HUES6 (cell line): ENCODE measurements around the gene SNUPN.

Source experiments
- H3K27ac ChIP-seq: 2 replicates; pipeline ENCODE4 v1.7.0; 2013; ENCODE audit warnings: low read depth, mild to moderate bottlenecking, low read length, inconsistent platforms
- H3K27me3 ChIP-seq: 2 replicates; pipeline ENCODE4 v1.6.1; 2013; ENCODE audit warnings: low read length; ENCODE audit not compliant: control insufficient read depth, insufficient read depth
- H3K36me3 ChIP-seq: 2 replicates; pipeline ENCODE4 v1.6.1; 2013; ENCODE audit warnings: low read length; ENCODE audit not compliant: control insufficient read depth, insufficient read depth
- H3K4me1 ChIP-seq: 2 replicates; pipeline ENCODE4 v1.6.1; 2013; ENCODE audit warnings: low read length; ENCODE audit not compliant: control insufficient read depth, insufficient read depth
- H3K4me3 ChIP-seq: 2 replicates; pipeline ENCODE4 v1.5.1; 2013; ENCODE audit warnings: low read depth, low read length
- H3K9ac ChIP-seq: one replicate; pipeline ENCODE4 v1.6.1; 2013; ENCODE audit warnings: mild to moderate bottlenecking, low read length
- H3K9me3 ChIP-seq: 2 replicates; pipeline ENCODE4 v1.6.1; 2013; ENCODE audit warnings: low read depth, low read length; ENCODE audit not compliant: control insufficient read depth, insufficient read depth

Gene SNUPN

DNA sequence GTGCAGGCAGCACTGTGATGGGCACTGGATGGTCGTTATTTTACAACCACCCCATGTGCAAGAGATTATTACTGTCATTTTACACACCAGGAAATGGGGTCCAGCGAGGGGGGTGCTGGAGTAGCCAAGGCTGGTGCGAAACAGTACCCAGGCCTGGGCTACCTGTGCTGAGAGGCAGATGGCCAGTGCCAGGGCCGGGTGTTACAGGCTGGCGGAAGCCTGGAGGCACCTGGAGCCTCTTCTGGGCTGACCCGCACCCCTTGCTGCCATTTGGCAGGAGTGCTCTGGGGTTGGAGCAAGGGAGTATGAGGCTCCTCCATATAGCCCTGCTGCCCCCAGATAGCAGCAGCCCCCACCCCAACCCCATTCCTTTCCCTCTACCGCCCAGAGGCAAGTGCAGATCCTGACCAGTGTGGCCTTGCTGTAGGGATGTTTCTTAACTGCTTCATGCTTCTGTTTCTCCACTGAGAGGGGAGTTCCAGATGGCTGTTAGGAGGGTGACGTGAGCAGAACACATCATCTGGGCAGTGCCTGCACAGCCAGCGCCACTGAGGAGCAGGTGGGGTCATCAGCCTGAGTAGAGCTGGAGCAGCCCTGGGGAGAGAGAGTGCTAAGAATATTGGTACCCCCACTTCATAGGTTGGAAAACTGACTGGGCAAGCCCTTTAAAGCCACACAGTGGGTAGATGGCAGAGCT lies 37.4 kb upstream of the SNUPN start:
- H3K4me1 ChIP-seq: peaks cover 3% of the 10 kb centered on the region; the same call in 1 of the 2 replicates
- peaks cover 9% of the 10 kb centered on the region for H3K36me3 ChIP-seq
- H3K9me3 ChIP-seq: no peaks in the 10 kb centered on the region
- H3K9ac ChIP-seq: no peak overlapping the region
- no peak overlapping the region for H3K4me3 ChIP-seq
- no peak overlapping the region for H3K27ac ChIP-seq
- H3K27me3 ChIP-seq: no peaks in the 10 kb centered on the region

DNA sequence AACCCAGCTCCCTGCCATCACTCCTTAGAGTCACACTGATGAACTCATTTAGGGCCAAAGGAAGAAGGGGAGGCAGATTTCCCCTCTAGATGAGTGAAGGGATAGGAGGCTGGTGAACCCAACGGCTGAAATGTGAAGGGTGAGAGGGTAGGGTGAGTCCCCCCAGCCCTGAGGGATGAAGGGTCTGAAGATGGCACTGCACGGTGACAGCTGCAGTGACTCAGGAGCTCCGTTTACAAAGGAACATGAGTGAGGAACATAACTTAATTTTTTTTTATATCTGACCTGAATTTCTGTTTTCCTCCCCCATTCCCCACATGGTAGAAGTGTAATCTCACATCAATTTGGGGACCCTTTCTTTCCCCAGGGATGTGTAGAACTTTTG lies 36.2 kb upstream of the SNUPN start:
- no peaks in the 10 kb centered on the region for H3K9me3 ChIP-seq
- no peaks in the 10 kb centered on the region for H3K27me3 ChIP-seq
- H3K9ac ChIP-seq: no peak overlapping the region
- no peak overlapping the region for H3K27ac ChIP-seq
- no peak overlapping the region for H3K4me3 ChIP-seq
- peaks cover 3% of the 10 kb centered on the region; the same call in 1 of the 2 replicates for H3K4me1 ChIP-seq
- H3K36me3 ChIP-seq: peaks cover 20% of the 10 kb centered on the region

DNA sequence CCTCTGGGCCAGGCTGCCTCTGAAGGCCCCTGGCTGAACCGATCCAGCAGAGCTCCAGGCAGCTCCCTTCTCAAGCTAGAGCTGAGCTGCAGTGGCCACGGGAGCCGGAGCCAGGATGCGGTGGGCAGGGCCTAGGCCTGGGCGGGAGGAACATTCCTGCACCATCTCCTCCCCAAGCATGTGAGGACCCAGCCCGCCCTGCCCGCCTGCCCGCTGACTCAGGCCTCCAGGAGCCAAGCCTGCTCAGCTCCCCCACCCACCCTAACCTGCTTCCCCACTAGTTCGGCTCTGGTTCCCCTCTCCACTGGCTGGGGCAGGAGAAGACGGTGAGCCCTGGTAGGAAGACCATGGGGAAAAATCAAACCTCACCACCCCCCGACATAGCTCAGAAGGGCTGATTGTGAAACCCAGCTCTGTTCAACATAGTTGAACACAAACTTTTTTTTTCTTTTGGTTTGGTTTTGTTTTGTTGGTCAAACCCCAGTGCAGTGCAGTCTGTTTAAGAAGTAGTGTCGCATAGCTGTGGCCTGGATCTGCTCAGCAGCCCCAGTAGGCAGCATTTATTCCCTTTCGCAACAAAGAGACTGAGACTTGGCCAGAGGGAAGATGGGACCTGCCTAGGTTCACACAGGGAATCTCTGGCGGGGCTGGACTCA lies 35.7 kb upstream of the SNUPN start:
- Histone ChIP-seq H3K36me3 (peaks cover 20% of the 10 kb centered on the region), H3K27me3 (no peaks in the 10 kb centered on the region), H3K4me3 (no peak overlapping the region), H3K9me3 (no peaks in the 10 kb centered on the region), H3K9ac (no peak overlapping the region), H3K4me1 (peaks cover 3% of the 10 kb centered on the region; the same call in 1 of the 2 replicates), H3K27ac (no peak overlapping the region)

GRCh38 chr15:75659928-75660645 lies 34.6 kb upstream of the SNUPN start:
- Histone ChIP-seq H3K9ac (no peak overlapping the region), H3K27me3 (no peaks in the 10 kb centered on the region), H3K36me3 (peaks cover 20% of the 10 kb centered on the region), H3K4me1 (peaks cover 3% of the 10 kb centered on the region; the same call in 1 of the 2 replicates), H3K27ac (no peak overlapping the region), H3K4me3 (no peak overlapping the region), H3K9me3 (no peaks in the 10 kb centered on the region)

DNA sequence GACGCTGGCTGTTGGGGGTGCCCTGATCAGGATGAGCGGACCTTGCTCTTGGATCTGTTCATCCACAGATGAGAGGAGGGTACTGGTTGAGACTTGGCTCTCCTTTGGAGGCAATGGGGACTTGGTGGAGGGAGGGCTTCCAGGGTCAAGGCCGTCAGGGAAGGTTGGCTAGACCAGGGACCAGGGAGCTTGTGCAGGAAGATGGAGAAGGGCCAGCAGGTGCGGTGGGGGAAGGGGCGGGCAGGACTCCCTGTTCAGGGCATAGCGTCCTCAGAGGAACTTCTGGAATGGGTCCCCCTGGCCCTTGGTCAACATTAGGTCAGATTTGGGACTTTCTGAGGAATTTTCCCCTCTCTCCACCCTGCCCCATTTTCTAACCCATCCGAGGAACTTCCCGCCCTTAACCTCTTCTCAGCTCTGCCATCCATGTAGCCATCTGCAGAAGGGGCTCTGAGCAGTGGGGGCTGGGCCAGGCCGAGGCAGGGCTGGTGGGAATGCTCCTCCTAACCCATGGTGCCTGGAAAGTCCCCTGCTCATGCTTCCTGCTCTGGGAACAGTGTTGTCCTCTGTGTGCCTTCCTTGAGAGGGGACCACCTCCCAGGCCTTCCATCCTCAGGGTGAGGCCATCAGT lies 33.7 kb upstream of the SNUPN start:
- peaks cover 20% of the 10 kb centered on the region for H3K36me3 ChIP-seq
- peaks cover 3% of the 10 kb centered on the region; the same call in 1 of the 2 replicates for H3K4me1 ChIP-seq
- H3K27ac ChIP-seq: no peak overlapping the region
- H3K9me3 ChIP-seq: no peaks in the 10 kb centered on the region
- no peak overlapping the region for H3K4me3 ChIP-seq
- no peak overlapping the region for H3K9ac ChIP-seq
- H3K27me3 ChIP-seq: no peaks in the 10 kb centered on the region

GRCh38 chr15:75656813-75657212 lies 31.3 kb upstream of the SNUPN start:
- Histone ChIP-seq H3K27ac (no peak overlapping the region), H3K4me1 (peaks cover 8% of the 10 kb centered on the region; the same call in 1 of the 2 replicates), H3K4me3 (no peak overlapping the region), H3K36me3 (peaks cover 20% of the 10 kb centered on the region), H3K27me3 (no peaks in the 10 kb centered on the region), H3K9me3 (no peaks in the 10 kb centered on the region), H3K9ac (no peak overlapping the region)

GRCh38 chr15:75656331-75656730 lies 30.8 kb upstream of the SNUPN start:
- no peak overlapping the region for H3K9ac ChIP-seq
- no peaks in the 10 kb centered on the region for H3K27me3 ChIP-seq
- H3K36me3 ChIP-seq: peaks cover 21% of the 10 kb centered on the region
- peaks cover 12% of the 10 kb centered on the region for H3K4me1 ChIP-seq
- H3K27ac ChIP-seq: no peak overlapping the region
- H3K9me3 ChIP-seq: no peaks in the 10 kb centered on the region
- no peak overlapping the region for H3K4me3 ChIP-seq

DNA sequence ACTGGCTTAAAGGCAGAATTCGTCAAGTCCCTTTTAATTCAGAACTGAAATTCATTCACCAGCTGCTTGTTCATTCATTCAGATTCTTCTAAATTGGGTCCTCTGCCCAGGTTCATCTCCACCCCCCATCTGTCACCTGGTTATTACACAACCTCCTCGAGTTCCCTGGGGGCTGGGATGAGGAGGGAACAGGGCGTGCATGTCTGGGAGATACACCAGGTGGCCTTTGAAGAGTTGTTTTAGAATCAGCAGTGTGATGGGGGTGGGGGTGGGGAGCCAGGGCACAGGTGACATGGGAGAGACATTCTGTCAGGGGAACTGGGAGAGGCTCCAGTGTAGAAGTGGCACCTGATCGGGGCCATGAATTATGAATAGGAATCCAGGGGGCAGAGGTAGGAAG lies 30.4 kb upstream of the SNUPN start:
- Histone ChIP-seq H3K9me3 (no peaks in the 10 kb centered on the region), H3K27ac (no peak overlapping the region), H3K27me3 (no peaks in the 10 kb centered on the region), H3K4me1 (peaks cover 15% of the 10 kb centered on the region), H3K9ac (no peak overlapping the region), H3K36me3 (peaks cover 25% of the 10 kb centered on the region), H3K4me3 (no peak overlapping the region)

DNA sequence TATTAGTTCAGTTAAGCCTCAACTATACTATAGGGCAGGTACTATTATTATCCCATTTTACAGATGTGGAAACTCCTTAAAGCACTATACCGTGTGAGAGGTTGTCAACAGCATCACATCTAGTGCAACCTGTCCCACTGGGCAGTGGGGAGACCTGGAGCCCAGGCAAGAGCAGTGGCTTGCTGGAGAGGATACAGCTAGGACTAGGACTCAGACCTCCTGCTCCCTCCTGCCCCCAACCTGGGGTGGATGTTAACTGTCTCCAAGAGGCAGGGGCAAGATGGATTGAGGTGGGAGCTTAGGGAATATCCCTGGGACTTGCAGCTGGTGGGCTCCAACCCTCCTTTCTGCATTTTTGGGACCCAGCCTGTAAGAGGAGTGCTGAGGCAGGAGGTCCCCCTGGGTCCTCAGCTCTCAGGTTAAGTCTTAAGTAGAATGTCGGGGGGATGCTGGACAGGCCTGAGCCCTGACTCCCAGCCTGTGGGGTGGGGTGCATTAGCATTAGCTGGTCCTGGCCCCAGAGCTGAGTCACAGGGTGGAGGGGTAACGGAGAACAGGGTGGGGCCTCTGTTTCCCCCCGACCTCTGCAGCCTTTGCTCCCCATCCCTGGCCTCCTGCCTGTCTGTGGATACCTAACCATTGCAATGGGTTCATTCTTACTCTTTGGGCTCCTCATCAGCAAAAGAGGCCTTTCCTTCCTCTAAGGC lies 28.8 kb upstream of the SNUPN start:
- H3K27ac ChIP-seq: no peak overlapping the region
- H3K4me1 ChIP-seq: peaks cover 26% of the 10 kb centered on the region
- H3K4me3 ChIP-seq: no peak overlapping the region
- H3K9me3 ChIP-seq: no peaks in the 10 kb centered on the region
- no peak overlapping the region for H3K9ac ChIP-seq
- H3K36me3 ChIP-seq: peaks cover 31% of the 10 kb centered on the region
- no peaks in the 10 kb centered on the region for H3K27me3 ChIP-seq

GRCh38 chr15:75653347-75653913 lies 27.9 kb upstream of the SNUPN start:
- Histone ChIP-seq H3K9ac (no peak overlapping the region), H3K27me3 (no peaks in the 10 kb centered on the region), H3K4me1 (peaks cover 35% of the 10 kb centered on the region), H3K27ac (no peak overlapping the region), H3K4me3 (no peak overlapping the region), H3K9me3 (no peaks in the 10 kb centered on the region), H3K36me3 (peaks cover 31% of the 10 kb centered on the region)
